HG03571 (cell line): ENCODE results near the gene NKX1-1.
"Not testable (repeated sequence)": the region's sequence is repeated elsewhere in the genome, so short reads cannot be mapped to it uniquely, and the experiment has no call there.

Experiments used
- ATAC-seq: cut with Tn5 transposase; IDR thresholded peaks from one replicate; pipeline ENCODE4 v1.9.1; 2021; ENCODE audit not compliant: unreplicated experiment

Gene NKX1-1

DNA sequence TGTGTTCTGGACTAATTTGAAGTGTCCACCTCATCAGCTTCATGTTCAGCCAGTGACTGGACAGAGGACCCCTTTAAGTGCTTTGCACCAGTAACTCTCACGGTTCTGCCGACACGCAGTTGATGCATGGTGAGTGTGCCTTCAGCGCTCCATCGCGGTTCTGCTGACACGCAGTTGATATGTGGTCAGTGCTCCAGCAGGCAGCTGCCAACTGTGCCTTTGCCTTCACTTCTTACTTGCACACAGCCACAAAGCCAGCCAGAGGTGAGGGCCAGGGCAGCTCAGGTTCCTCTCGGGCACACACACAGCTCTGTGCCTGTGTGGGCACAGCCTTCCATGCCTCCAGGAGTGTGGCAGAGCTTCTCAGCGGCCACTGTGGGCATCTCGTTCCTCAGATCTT is 12.4 kb downstream of the NKX1-1 start:
- ATAC-seq = no peak

DNA sequence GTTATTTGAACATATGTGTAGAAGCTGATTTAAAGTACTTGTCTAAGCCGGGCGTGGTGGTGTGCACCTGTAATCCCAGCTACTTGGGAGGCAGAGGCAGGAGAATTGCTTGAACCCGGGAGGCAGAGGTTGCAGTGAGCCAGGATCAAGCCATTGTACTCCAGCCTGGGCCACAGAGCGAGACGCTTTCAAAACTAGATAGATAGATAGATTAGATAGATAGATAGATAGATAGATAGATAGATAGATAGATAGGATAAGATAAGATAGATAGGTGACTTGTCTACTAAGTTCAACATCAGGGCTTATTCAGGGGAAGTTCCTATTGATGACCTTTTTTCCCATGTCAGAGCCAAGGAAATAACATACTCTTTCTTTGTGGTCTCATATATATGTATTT is 12.9 kb downstream of the NKX1-1 start:
- ATAC-seq = not testable (repeated sequence)

DNA sequence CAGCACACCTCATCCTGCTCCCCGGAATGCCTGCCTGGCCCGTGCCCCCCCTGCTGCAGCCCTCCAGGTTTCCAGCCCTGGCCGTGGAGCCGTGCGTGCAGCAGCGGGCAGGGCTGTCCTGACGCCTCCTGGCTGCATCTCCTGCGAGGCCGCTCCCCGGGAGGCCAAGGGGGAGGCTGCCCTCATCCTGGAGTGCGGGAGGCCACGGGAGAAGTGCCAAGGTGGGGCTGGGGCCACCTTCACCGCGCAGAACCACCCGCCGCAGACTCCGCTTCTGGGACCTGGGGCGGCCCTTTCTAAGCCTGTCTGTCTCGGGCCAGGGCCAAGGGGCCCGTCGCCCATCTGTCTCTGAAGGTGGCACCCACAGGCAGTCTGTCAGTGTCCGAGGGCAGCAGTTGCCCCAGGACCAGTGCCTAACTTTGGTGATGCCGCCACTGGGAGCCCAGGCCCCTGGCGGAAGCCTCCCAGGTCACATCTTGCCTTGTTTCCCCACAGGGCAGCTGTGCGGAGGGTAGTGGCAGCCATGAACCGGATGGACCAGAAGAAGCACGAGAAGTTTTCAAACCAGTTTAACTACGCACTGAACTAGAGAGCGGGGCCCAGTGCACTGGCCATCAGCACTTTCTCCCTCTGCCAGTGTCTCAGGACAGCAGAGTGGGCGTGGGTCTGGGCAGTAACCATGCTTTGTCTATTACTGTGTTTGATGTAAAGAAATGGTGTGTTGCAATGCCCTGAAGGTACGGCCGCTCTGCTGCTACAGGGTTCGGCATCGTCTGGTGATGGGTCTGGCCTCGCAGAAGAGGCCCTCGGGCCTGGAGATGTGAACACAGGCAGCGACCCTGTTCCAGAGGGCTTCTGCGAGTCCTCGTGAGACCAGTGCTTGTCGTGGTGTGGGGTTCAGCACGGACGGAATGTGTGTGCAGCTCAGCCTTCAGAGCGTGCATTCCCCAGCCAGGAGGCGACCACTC is 20.6 kb downstream of the NKX1-1 start:
- ATAC-seq = no peak

DNA sequence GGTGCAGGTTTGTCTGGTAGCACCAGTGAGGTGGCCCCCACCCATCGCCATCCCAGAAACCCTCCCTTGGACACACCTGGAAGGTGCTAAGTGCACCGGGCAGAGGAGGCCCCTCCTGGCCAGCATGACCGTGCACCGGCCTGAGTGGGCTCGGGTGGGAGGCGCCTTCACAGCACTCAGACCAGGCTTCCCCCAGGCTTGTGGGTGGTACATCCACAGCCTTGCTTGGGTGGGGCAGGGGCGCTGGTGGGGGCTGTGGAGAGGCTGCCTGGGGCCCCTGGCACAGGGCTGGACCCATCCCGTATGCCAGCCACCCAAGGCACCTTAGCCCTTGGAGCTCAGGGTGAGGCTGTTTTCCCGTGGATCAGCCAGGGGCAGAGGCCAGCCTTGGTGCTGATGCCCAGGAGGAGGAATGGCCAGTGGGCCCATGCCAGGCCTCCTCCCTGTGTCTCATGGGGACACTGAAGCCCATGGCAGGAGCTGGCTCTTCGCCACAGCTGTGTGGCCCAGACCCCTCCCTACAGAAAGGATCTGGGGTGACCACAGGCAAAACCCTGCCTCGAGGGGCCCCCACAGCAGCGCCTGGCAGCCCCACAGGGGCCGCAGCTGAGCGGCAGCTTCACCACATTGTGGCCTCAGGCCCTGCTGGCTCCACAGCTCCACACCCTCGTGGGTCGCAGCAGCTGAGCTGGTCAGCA is 21.4 kb downstream of the NKX1-1 start:
- ATAC-seq = no peak

DNA sequence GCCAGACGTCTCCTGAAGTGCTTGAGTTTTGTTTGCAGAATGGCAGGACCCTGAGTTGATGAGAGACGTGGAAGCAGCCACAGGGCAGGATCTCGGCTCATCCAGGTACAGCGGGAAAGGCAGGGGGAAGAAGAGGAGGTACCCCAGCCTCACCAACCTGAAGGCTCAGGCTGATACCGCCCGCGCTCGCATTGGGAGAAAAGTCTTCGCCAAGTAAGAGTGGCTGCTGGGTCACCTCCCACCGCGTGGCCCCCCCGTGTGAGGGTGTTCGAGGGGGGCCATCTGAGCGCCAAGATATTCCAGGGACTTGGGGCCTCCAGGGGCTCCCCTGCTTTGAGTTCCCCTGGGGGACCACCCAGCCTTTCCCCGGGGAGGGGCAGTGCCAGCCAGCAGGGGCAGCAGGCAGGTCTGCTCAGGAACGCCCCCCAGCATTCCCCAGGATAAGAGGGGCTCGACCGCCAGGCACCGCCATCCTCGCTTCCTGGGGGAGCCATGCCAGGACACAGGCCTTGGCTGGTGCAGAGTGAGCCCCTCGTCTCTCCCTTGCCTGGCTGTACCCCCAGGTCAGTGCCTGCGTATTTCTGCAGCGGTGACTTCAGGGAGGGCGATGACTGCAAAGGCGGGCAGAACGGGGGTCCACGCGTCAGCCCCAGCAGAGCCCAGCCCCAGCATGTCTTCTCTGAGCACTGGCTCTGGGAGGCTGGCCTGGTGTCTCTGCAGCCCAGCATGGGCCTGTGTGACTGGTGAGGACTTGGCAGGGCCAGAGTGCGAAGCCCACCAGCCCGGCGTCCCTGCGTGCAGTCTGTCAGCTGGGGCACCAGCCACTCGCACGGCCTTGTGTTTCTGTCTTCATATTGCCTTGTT is 22.3 kb downstream of the NKX1-1 start:
- no peak for ATAC-seq

DNA sequence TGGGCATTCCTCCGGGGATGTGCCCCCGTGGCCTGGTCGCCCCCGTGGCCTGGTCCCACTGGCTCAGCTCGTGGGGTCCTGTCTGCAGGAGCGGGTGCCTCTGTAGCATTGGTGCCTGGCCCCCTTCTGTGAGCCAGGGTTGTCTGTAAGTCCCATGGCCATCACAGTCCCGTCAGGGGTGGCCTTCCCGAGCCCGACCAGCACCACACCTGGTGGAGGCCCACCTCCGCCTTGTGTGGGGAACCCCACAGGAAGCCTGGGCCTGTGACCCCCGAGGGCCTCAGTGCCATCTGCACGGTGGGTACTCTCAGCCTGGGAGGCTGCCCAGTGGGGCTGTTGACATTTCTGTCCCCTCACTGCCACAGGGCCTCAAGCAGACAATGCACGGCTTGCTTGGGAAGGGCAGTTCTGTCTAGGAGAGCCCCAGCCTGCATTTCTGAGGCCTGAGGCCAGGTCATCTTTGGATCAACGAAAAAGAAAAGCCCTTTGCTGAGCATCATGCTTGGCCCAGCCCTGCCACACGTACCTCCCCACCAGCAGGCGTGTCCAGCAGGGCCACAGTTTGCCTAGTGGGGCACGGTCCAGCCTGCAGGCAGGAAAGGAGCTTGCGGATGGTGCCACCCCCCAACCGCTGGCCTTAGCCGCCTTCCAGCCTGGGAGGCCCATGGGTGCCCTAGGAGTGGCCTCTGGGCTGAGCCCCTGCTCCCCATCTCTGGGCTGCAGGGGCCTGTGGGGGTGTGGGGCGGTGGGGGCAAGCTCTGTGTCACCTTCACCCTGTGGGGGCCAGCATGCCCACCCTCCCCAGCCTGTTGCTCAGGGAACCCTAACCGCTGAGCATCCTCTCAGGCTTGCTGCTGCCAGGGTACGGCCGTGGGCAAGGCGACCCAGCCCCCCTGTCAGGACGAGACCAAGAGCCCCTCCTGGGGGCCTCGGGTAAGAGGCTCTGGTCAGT is 23.2 kb downstream of the NKX1-1 start:
- ATAC-seq = no peak

DNA sequence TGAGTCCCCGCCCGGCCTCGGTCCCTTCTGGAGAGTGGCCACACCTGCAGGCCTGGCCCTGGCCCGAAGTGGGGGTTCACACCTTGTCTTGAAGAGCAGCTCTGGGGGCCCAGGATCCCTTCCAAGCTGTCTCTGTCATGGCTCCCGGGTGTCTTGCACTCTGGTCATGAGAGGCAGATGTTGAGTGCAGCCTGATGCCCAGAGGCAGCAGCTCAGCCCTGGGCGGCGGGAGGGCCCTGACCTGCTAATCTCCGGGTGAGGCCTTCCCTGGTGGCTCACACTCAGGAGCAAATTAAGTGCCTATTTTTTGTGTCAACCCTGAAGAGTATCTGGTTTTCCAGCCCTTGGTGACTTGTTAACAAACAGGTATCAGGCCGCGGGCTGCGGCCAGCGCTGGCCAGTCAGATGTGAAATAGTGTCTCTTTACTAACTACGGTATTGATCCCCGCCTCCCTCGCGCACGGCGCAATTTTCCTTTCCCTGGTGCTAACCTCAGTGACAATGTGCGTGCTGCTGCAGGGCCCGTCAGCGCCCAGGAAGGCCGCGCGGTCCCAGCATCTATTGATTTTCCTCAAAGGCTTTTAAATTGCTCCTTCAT is 24.2 kb downstream of the NKX1-1 start:
- ATAC-seq = no peak

DNA sequence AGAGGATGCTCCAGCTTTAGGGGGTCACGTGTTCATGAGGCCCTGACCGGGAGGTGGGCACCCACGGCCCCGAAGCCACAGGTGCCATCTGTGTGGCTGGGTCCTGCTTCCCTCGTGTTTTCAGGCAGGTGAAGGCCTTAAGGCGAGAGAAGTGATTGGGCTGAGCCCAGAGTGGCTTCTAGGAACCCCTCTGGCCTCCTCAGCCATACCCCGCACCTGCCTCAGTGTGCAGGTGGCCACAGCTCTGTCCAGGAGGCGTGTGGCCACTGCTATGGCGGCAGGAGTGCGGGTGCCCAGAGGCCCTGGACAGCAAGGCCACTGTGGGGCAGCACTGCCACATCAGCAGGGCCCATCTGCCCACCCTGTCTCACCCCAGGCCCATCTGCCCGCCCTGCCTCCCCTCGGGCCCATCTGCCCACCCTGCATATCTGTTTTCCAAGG is 25.0 kb downstream of the NKX1-1 start:
- no peak for ATAC-seq

DNA sequence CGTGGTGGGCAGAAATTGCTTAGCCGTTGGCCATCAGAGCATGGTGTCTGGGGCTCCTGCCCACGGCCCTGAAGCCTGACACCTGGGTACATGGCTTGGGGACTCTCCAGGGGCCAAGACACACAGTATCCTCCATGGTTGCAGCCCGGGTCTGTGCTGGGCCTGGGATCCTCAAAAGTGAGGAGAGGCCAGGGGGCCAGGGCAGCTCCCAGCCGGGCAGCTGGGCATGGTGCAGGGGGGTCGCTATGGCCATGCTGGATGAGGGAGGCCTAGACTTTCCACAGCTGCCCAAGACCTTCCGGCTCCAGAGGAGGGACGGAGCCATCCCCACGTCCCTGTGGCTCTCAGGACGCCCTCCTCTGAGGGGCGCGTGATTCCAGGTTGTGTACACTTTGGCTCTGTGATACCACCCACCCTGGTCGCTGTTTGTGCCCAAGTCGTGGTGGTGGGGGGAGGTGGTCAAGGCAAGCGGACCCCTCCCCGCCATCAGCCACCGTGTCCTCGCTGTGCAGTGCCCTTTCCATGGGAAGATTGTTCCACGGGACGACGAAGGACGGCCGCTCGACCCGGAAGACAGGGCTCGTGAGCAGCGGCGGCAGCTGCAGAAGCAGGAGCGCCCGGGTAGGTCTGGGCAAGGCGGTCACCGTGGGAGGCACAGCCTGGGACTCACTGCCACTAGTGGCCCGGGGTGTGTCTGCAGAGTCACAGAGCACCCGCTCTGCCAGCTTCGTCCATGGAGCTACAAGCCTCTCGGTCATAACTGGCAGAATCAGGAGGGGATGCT is 25.7 kb downstream of the NKX1-1 start:
- no peak for ATAC-seq

DNA sequence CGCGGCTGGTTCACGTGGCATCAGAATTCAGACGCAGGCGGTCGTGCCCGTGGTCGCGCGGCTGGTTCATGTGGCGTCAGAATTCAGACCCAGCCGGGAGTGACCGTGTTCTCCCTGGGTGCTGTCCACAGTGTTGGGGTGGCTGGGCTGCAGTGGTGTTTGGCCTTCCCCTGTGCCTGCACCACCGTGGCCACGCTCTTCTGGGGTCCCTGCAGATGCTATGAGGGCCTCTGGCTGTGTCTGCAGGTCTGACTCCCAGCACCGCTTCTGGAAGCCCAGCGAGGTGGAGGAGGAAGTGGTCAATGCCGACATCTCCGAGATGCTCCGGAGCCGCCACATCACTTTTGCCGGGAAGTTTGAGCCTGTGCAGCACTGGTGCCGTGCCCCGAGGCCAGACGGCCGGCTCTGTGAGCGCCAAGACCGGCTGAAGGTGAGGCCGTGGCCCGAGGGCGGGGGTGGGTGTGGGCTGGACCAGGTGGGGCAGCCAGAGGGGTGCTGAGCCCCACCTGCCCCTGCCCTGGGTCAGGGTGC is 26.4 kb downstream of the NKX1-1 start:
- no peak for ATAC-seq

DNA sequence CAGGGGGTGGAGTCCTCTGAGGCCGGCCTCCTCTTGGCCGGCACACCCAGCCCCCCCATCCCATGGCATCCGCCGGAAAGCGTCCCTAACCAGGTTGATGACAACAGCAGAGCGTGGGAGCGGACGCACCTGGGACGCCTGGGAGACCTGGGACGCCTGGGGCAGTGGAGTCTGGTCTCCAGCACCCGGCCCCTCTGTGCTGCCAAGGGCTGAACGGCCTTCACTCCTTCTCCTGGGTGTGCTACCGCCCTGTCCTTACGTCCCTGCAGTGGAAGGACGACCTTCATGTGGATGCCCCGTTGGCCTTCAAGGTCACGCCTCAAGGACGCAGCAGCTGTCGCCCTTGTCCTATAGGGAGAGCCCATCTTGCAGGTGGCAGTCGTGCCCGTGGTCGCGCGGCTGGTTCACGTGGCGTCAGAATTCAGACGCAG is 26.9 kb downstream of the NKX1-1 start:
- no peak for ATAC-seq

DNA sequence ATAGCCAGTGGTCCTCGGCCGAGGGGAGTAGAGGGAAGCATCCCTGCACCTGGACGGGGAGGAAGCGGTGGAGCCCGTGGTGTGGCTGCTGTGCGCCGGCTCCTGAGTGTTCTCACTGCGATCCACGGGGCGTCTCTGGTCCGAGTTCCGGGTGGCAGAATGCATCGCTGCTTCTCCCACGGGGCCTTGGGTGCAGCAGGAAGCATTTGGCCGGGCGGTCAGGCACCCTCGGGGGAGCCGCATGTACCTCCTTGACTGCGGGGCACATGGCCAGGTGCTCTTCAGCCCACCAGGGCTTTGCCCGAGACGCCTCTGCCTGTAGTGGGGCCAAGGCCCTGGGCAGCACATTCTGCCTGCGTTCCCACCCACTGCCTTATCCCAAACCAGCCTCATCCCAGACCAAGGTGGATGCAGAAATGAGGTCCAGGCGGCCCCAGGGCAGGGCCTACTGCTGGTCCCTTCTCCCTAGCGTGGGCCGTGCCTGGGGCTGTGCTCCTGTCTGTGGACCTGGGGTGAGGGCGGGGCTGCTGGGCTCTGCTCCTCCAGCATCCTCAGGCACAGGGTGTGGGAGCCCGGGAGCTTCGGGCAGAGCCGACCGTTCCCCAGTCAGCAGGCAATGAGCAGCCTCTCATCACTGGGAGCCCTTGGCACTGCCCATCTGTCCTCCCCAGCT is 27.5 kb downstream of the NKX1-1 start:
- ATAC-seq = no peak

DNA sequence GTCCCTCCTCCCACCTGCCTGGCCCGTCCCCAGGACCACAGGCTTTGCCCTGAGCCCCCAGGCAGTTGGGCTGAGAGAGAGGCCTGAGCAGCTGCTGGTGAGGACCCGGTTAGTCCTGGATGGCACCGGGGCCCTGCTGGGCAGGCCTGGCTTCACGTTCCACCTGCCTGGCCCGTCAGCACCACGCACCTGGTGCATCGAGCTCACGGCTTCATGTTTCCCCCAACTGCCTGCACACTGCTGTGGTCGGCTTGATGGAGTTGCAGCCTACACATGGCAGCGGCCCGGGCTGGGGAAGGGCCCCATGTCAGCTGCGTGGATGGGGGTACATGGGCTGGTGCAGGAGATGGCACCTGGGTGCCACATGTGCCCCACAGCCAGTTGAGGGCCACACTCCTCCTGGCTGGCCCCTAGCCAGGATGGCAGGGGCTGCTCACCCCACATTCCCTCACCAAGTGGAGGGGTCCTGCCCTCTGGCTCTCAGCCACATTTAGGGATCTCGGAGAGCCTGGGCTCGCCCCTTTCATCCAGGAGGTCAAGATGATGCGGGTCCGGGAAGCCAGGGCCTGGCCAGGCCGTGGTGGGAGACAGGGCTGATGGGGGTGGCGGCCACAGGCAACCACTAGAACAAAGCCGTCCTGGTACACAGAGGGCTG is 28.5 kb downstream of the NKX1-1 start:
- no peak for ATAC-seq

DNA sequence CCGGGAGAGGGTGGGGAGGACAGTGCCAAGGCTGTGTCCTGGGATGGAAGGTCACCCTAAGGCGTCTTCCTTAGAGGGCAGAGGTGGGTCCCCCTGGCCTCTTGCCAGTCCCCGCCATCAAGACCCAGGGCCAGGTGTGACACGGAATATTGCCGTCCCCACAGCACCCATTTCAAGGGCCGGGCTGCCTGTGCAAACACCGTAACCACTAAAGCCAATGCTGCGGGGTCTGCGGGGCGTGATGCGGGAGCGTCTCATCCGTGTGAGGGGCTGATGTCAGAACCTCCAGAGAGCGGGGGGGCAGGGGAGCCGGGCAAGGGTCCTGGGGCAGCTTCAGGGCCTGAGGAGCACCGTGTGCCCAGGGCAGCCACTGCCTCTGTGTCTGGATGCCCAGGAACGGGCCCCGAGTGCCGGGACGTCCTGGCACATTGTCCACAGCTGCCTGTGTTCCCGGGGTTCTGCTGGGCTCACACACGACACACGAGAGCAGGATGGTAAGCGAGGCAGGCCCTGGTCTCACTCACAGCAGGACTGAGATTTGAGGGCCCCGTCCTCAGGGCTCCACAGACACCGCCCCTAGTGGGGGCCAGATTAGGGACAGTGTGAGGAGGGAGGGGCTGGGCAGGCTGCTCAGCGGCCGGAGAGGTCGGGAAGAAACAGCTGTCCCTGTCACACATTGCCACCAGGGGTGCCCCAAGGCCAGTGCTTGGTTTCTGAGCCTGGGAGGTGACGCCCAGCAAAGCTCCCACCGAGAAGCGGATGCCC is 29.2 kb downstream of the NKX1-1 start:
- ATAC-seq = no peak

DNA sequence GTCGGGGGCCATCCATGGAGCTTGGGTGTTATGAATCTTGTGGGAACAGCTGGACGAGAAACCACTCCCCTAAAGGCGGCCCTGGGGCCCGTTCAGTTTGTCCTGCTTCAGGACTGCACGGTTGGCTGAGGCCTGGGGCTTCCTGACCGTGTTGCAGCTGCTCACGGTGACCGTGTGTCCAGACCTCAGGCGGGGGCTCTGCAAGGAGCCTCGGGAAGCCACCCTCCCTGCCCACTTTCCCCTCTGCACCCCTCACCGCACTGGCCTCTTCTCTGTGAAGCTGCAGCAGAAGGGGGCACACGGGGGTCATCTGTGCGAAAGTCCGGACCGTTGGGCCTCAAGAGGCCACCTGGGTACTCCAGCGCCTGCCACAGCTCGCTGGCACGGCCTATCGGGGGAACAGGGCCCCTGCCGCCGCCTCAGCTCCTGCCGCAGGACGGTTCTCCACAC is 29.8 kb downstream of the NKX1-1 start:
- no peak for ATAC-seq

DNA sequence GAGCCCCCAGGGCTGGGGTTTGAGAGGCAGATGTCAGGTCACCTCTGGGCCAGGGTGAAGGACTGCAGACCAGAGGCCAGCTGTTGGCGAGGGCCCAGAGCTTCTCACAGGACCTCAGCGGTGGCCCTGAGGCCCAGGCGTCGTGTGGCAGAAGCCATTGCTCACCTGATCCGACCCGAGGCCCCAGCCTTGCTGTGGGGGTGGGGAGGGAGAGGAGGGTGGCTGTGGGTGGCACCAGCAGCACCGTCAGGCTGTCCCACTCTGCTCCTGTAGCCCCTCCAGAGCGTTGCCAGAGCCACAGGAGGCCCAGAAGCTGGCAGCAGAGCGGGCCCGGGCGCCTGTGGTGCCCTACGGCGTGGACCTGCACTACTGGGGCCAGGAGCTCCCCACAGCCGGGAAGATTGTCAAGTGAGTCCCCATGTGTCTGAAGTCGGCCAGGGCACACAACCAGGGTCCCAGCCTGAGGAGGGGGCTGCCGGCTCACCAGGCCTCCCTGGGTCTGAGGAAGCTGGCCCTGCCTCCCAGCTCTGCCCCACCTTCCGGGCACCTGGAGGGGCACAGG is 30.4 kb downstream of the NKX1-1 start:
- ATAC-seq = no peak
